GM10266 (cell line): ENCODE data around the gene NECTIN2.
"Not testable (repeated sequence)": the region's sequence is repeated elsewhere in the genome, so short reads cannot be mapped to it uniquely, and the experiment has no call there.

Source experiments
- DNase-seq: peaks from one replicate; pipeline ENCODE4 v3.0.0; 2012; ENCODE audit errors: extremely low spot score
- CTCF ChIP-seq: IDR thresholded peaks from 2 replicates; pipeline ENCODE4 v1.5.1; 2012; ENCODE audit warnings: mild to moderate bottlenecking, low read depth; ENCODE audit not compliant: control insufficient read depth, insufficient read depth; ENCODE audit errors: missing control alignments

The NECTIN2 gene

GRCh38 chr19:44878120-44878865 is 32.2 kb downstream of the NECTIN2 start:
- no peak for TF ChIP-seq CTCF
- no peak for DNase-seq

- no peak for DNase-seq
- no peak for TF ChIP-seq CTCF
These were observed 33.4 kb downstream of the NECTIN2 start for GRCh38 chr19:44879309-44880065.

DNA sequence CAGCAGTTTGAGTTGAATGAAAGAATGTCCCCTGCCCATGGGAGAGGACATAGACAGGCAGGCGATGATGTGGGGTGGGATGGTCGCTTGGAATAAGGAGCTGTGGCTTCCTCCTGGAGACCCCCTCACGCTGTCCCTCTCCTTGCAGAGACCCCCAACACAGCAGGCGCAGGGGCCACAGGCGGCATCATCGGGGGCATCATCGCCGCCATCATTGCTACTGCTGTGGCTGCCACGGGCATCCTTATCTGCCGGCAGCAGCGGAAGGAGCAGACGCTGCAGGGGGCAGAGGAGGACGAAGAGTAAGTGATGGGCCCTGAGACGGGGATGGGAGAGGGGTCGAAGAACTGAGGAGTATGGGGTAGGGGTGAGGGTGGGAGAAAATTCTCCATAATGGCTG is 36.0 kb downstream of the NECTIN2 start:
- TF ChIP-seq CTCF: no peak
- no peak for DNase-seq

DNA sequence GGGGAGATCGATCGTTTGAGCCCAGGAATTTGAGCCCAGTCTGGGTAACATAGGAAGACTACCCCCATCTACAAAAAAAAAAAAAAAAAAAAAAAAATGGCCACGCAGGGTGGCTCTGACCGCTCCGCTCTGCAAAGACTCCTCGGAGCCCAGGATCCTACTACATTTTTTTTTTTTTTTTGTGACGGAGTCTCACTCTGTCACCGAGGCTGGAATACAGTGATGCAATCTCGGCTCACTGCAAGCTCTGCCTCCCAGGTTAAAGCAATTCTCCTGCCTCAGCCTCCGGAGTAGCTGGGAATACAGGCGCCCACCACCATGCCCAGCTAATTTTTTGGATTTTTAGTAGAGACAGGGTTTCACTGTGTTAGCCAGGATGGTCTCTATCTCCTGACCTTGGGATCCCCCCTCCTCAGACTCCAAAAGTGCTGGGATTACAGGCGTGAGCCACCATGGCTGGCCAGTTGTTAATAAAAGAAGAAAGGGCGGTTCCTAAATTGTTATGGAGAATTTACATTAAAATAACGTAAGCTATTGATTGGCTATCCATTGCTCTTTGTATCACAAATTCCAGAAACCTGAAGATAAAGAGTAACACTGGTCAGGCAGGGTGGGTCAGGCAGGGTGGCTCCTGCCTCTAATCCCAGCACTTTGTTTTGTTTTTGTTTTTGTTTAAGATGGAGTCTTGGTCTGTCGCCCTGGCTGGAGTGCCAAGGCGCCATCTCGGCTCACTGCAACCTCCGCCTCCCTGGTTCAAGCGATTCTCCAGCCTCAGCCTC is 36.7 kb downstream of the NECTIN2 start:
- DNase-seq: not testable (repeated sequence)

DNA sequence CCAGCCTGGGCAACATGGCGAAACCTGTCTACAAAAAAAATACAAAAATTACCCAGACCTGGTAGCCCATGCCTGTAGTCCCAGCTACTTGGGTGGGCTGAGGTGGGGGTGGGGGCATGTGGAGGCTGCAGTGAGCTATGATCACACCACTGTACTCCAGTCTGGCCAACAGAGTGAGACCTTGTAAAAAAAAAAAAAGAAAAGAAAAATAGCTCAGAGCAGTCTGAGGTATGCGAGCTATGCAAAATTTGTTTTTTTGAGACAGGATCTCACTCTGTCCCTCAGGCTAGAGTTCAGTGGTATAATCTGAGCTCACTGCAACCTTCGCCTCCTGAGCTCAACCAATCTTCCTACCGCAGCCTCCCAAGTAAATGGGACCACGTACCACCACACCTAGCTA is 37.8 kb downstream of the NECTIN2 start:
- no peak for TF ChIP-seq CTCF
- no peak for DNase-seq

DNA sequence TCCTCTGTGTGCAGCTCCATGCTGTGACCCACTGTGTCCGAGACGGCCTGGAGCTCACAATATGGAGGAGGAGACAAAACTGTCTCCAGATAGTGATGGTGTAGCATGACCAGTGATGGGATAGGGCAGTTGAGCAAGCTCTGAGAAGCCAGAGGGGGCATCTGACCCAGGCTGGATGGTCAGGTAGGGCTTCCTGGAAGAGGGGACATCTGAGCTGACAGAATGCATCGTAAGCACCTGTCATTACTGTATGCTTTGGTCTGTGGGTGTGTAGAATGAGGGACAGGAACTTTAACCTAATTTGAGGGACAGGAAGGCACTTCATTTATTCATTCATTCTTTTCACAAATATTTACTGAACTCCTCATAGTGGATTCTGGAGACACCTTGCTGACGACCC is 38.5 kb downstream of the NECTIN2 start:
- no peak for DNase-seq
- no peak for TF ChIP-seq CTCF

DNA sequence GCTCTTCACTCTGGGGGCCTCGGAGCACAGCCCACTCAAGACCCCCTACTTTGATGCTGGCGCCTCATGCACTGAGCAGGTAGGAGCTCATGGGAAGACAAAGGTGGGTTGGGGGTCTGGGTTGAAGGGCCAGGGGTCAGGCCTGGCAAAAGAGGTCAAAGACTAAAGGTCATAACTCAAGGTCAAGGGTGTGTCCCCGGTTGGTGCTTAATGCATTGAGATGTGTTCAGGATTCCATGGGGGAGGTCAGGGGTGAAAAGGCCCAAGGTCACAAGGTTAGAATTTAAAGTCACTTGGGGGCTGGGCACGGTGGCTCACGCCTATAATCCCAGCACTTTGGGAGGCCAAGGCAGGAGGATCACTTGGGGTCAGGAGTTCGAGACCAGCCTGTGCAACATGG is 40.0 kb downstream of the NECTIN2 start:
- no peak for TF ChIP-seq CTCF
- no peak for DNase-seq
